Activated naive CD4-positive, alpha-beta T cell (primary cell): Measurements from ENCODE around the gene MX2.
"Not testable (repeated sequence)": the region's sequence is repeated elsewhere in the genome, so short reads cannot be mapped to it uniquely, and the experiment has no call there.

ENCODE experiments used
- DNase-seq, 4 experiments: peaks; one replicate each; lab custom pipeline; 2025; lab: John Stamatoyannopoulos, UW

MX2 gene

DNA sequence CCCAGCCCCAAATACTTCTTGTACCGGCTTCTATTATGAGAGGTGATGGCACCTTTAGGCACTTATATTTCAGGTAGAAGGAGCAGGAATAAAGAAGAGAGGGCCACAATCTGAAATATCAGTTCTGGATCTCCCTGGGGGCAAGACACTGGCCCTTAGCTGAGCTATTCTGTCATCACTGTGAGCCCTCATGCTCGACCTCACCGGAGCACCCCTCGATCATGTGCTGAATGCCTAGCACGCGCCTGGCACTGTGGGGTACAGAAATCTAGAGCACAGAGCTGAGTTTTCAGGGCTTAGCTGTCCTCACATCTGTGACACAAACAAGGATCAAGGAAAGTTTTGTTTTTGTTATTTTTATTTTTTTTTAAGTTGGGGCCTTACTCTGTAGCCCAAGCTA is 56.6 kb downstream of the MX2 start:
- no peak for DNase-seq

DNA sequence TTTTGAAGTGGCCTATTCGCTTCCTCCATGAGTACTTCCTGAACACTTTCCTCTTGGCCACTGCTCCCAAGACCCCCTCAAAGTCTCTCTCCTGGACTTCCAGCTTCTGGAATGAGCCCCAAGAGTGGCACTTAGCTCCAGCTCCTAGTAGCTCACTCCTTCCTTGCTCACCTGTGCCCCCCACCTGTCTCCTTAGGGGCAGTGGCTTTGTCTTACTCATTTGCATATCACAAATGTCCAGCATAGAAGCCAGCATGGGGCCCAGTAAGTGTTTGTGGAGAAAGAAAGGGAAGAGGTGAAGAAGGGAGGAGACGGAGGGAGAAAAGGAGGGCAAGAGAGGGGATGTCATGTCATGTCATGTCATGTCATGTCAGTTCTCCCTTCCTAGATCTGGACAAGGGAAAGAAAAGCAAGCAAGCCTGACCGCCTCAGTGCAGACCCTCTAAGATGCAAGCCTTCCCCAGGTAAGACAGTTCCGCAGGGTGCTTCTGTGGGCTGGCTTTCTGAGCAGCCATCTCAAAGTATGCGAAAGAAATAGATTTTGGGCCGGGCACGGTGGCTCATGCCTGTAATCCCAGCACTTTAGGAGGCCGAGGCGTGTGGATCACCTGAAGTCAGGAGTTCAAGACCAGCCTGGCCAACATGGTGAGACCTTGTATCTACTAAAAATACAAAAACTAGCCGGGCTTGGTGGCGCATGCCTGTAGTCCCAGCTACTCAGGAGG is 57.3 kb downstream of the MX2 start:
- DNase-seq: no peak

DNA sequence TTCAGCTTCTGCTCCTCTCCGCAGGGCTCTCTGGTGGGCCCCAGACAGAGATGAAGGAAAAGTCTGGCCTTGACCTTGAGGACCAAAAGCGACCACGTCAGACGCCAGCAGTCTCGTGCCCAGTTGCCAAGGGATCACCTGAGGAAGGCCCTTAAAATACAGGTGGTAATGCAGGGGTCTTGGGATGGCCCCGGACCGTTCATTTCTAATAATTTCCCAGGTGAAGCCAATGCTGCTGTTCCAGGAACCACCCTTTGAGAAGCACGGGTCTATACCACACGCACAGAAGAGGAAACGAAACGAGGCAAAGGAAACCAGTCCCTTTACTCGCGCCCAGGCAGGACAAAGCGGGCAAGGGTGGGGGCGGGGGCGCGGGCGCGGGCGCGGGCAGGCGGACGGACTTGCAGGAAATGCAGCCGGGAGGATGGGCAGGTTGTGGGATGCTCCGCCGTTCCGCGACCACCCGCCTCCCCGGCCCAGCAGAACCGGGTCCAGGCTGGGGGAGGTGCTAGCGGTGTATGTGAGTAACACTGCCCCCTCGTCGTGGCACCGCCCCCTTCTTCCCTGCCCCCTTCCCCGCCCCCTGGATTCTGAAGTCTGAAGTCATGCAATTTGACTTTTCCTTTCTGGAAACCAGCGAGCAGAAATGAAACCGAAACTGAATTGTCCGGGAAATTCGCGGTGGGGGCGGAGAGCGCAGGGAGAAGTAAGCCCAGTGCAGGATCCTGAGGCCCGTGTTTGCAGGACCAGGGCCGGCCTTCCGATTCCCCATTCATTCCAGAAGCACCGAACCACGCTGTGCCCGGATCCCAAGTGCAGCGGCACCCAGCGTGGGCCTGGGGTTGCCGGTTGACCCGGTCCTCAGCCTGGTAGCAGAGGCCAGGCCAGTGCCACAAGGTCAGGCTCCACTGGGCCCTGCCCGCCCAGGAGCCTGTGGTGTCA is 58.4 kb downstream of the MX2 start:
- peak in 3 of 4 experiments; percentile 5 to 75 (median 31) for DNase-seq

DNA sequence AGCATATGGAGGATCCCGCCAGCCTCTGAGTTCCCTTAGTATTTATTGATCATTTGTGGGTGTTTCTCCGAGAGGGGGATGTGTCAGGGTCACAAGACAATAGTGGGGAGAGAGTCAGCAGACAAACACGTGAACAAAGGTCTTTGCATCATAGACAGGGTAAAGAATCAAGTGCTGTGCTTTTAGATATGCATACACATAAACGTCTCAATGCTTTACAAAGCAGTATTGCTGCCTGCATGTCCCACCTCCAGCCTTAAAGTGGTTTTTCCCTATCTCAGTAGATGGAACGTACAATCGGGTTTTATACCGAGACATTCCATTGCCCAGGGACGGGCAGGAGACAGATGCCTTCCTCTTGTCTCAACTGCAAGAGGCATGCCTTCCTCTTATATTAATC is 59.2 kb downstream of the MX2 start:
- not testable (repeated sequence) for DNase-seq

DNA sequence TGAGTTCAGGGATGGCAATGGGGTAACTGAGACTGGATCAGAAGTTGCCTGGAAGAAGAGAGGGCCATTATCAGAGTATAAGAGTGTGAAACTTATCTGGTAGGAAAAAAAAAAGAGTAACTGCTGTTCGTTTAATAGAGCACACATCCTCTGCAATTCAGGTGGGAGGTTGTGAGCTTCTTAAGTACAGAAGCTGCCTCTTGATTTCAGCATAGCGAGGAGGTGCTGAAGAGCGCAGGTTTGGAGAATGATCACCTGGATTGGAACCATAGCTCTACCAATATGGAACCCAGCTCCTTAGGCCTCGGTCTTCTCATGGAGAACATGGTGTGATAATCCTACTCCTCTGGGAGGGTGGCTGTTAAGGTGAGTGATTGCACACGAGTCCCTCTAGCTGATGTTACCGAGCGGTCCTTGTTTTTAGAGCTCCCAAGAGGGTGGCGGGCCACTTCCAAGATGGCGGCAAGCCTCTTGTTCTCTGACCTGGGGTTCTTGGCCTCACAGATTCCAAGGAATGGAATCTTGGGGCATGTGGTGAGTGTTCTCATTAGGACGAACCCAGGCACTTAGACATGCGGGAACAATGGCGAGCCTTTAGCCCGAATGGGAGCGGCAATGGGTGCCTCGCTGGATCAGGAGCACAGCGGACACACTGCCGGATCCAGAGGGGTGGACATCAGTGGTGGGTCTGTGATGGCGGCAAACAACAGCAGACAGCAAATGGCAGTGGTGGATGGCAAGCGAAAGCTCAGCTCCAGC is 60.9 kb downstream of the MX2 start:
- no peak for DNase-seq

DNA sequence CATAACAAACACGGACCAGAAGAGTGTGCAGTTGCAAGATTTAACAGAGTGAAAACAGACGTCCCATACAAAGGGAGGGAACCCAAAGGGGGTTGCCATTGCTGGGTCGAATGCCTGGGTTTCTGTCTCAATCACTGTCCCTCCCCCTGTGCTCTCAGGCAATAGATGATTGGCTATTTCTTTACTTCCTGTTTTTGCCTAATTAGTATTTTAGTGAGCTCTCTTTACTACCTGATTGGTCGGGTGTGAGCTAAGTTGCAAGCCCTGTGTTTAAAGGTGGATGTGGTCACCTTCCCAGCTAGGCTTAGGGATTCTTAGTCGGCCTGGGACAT is 61.4 kb downstream of the MX2 start:
- not testable (repeated sequence) for DNase-seq

DNA sequence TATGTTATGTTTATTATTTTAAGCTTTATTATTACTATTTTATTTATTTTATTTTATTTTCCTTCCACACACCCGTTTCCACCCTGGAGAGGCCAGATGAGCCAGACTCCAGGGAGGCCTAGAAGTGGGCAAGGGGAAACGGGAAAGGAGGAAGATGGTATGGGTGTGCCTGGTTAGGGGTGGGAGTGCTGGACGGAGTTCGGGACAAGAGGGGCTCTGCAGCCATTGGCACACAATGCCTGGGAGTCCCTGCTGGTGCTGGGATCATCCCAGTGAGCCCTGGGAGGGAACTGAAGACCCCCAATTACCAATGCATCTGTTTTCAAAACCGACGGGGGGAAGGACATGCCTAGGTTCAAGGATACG is 63.7 kb downstream of the MX2 start:
- no peak for DNase-seq

DNA sequence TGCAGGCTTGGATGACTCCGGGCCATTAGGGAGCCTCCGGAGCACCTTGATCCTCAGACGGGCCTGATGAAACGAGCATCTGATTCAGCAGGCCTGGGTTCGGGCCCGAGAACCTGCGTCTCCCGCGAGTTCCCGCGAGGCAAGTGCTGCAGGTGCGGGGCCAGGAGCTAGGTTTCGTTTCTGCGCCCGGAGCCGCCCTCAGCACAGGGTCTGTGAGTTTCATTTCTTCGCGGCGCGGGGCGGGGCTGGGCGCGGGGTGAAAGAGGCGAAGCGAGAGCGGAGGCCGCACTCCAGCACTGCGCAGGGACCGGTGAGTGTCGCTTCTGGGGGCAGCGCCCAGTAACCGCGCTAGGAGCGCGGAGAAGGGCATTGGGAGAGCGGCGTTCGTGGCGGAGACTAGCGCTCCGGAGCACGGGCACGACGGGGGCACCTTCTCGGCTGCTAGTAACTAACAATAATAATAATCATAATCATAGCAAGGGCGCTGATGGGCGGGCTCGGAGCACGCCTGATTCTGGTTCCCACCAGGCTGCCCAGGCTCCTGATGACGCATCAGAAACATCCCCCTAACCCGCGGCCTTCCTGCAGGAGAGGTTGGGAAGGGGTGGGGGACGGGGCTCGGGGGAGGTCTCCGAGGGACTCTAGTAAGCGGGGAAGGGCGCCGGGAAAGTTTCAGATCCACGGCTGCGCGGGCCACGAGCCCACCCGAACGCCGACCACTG is 64.3 kb downstream of the MX2 start, which contains the start of gene MX1:
Gene MX1 (plus strand): TSS at position 286 of the 722 bp plus-strand sequence. CDS start 5,832 bp downstream, outside the sequence.
- DNase-seq: peak; percentile 57 to 97 (median 78)

DNA sequence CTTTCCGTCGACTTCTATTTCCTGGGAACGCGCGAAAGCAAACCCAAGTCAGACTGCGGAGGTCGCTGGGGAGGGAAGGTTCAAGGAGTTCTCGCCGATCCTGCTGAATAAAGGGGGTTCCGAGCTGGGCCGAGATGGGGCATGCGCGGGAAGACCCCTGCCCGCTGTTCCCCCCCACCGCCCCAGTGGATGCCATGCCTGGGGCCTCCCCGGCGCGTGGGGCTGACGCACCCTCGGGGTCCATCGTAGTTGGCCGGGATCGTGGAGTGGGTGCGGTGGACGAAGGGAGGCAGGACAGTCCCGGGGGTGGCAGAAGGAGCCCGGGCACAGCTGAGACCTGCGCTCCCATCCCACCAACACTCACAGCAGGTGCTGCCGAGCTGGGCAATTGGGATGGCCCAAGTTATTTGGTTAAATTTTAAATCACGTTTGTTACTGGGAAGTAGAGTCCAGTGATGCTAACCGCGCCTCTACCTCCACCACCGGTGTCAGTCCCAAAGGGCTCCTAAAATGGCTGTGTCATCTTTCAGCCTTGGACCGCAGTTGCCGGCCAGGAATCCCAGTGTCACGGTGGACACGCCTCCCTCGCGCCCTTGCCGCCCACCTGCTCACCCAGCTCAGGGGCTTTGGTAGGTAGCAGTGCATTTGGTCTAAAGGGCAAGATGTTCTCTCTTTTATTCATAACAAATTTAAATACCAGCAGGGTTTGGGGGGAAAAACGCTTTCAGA is 65.0 kb downstream of the MX2 start:
- DNase-seq: peak in 1 of 4 experiments; percentile 40

DNA sequence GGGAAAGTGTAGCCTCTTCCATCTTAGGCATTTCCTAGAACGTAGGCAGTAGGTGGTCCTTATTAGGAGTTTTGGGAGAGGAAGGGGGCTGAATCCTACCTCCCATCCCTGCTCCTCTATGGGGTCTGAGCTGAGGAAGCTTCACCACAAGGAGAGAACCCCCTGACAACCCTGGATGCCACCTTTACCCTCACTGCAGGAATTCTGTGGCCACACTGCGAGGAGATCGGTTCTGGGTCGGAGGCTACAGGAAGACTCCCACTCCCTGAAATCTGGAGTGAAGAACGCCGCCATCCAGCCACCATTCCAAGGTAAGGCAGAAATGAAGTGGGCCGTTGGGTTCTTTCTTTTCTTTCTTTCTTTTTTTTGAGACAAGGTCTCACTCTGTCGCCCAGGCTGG is 65.7 kb downstream of the MX2 start:
- DNase-seq: no peak

DNA sequence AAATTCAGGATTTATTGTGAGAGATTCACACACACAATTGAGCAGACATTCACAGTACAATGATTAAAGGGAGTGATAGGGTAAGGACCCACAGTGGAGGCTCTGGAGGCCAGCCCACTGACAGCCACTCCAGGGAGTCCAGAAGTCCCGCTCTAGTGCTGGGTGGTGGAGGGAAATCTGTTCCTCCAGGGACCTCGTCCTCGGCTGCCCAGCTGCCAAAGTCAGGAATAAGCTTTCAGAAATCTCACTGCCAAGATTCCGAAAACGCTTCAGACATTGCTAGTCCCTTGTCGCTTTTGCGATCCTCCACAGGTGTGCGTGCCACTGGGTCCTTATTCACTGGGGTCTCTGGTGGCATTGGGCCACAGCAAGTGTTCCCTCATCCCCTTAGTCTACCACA is 66.5 kb downstream of the MX2 start:
- DNase-seq: no peak

DNA sequence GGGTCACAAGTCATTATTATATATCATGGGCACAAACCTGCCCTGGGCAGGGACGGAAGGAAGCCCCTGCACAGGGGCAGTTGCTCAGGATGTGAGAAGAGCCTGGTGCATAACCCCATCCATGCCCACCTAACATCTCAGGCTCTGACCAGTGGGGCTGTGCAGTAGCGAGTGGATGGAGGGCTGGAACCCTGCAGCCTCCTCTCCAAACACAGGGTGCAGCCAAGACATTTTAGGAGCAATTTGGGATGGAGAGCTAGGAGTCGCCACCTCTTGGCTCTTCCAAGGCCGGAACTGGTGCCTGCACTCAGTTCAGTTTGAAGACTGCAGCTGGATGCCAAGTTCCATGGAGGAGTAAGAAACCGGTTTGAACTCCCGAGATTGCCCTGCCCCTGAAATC is 67.0 kb downstream of the MX2 start:
- DNase-seq: no peak

DNA sequence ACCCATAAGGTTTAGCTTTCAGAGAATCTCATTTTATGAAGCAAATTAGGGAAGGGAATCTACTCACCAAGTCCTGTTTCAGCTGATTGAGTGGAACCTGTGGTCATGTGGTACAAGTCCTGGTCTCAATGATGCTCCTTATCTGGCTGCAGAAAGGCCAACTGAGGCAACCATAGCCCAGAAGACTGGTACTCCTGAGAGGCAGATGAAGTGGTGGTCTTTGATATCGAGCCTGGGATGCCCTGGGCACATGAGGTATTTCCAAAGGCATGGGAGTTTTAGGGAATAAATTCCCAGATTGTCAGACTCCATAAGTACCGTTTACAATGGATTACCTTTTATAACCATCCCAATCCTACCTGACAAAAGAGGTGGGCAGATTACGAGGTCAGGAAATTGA is 67.5 kb downstream of the MX2 start:
- DNase-seq: no peak

DNA sequence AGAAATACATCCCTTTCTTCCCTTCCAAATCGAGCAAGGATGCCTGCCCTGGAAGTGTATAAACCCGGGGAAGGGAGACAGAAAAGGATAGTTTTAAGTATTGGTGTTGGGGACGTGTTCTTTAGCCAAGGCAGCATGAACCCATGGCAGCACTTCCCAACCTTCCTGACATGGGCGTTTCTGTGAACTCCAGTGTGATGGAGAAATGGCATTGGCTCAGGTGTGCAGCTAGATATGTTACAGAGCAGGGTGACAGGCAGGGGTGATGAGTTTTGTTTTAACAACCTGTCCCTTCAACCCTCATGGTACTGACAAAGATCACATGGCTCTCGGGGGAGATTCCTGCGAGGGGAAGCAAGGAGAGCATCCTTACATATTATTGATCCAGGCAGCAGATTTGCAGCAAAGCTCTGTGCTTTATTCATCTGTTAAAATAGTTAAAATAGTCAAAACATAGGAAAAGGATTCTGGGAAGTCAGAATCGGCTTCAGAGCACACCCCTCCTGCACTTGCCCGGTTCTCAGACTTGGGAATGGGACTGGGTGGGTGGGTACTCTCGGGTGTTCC is 68.2 kb downstream of the MX2 start:
- DNase-seq: no peak

DNA sequence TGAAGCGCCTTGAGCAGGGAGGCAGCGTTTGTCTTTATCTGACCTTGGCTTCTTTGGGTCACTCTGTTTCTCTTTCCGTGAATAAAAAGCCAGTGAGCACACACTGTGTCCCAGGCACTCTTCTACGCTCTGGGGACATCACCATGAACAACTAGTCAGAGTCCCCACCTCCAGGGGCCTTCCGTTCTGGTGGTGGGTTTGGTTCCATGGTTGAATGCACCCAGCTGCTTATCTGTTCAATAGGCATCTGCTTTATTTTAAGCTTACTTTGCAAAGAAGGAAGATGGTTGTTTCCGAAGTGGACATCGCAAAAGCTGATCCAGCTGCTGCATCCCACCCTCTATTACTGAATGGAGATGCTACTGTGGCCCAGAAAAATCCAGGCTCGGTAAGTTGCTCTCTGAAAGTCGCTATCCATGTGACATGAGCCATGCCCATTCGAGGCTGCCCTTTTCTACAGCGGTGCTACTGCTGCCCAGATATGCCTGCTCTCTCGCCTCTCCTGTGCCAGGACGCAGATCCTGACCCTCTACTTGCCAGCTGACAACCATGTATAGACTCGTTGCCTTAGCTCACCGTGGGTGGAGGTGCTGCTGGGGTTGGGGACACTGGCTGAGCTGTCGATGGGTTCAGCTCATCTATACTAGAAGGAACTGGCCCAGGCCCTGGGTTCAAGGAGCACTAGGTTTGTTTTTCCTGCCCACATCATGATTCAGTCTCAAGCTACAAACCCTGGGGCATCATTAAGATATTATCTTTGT is 70.1 kb downstream of the MX2 start:
- DNase-seq: no peak

DNA sequence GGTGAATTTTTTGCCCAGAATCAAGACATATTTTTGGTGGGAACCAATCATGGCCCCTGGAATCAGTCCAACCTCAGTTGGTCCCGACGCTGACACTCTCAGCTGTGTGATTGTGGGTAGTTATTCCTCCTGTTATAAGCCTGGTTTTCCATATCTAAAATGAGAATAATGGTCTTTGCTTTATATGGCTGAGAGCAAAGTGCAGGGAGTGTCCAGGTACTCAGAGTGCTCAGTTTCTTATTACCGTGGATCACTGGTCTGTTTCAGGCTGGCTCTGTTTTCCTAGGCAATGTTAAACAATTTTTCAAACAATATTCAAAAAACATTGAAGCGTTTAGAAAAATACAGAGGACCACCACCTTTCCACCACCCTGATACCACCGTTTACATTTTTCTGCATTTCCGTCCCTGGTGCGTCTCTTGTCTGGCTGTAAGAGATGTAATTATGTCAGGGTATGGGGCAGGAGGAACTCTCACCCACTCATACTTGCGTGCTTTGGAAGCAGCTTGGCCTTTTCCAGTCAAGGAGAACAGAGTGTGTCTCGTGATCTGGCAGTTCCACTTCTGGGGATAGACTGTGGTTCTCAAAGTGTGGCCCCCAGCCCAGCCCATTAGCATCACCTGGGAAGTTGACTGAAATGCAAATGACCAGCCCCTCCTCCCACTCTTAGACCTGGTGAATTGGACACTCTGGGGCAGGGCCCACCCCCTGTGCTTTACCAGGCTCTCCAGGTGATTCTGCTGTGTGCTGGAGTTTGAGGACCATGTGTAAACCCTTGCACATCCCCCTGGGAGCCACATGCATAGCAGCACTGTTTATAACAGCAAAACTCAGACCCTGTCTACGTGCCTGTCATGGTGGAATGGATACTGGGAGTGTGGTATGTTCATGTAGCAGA is 71.0 kb downstream of the MX2 start:
- DNase-seq: no peak

DNA sequence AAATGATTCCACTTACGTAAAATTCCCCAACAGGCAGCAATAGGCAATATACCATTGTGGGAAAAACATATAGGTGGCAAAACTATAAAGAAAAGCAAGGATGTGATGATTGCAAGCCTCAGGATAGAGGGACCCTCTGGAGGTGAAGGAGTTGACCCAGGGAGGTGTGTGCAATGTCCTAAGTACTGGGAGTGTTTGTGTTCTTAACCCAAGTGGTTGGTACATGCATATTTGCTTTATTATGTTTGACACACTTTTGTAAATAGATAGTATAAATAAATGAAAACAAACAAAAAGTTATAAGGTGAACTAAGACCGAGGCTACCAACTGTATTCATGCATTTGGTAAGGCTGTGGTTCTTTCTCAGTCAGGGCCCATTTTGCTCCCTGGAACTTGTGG is 71.7 kb downstream of the MX2 start:
- no peak for DNase-seq

DNA sequence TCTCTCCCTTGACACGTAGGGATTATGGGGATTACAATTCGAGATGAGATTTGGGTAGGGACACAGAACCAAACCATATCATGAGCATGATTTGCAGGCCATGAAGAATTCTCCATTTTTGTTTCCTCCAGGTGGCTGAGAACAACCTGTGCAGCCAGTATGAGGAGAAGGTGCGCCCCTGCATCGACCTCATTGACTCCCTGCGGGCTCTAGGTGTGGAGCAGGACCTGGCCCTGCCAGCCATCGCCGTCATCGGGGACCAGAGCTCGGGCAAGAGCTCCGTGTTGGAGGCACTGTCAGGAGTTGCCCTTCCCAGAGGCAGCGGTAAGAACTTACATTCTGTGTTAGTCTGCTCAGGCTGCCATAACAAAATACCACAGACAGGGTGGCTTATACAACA is 73.9 kb downstream of the MX2 start:
- no peak for DNase-seq

DNA sequence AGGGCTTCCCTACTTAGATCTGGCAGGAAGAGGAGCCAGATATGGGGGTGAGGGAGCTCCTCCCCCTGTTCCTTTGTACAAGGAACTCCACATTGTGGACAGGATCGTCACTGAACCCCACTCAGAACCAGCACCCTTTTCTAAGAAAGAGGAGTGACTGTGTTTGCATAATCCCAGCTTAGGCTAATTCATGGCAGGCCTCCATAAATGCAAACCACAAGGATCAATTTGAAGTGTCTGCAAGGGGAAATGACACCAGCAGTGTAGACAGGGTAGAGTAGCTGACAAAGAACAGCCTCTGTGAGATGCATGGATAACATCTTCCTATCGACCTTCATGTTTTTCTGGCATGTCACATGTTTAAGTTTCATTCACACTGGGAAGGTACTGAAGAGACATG is 75.9 kb downstream of the MX2 start:
- DNase-seq: no peak
